ENCODE data around the gene ELMO1.

Gene ELMO1

GRCh38 chr7:37032258-37032601 lies 416.4 kb downstream of the ELMO1 start:
- no peak for DNase-seq (ENCODE audit: low read depth)
- no peak overlapping the region for H3K4me3 ChIP-seq (ENCODE audit: low read length)
- TF ChIP-seq CTCF (conservative IDR thresholded peaks at IDR 0.05; ENCODE audit: low read length), result no peak

- H3K4me3 ChIP-seq (ENCODE audit: low read length), result no peak overlapping the region
- TF ChIP-seq CTCF (conservative IDR thresholded peaks at IDR 0.05; ENCODE audit: low read length), result no peak
- DNase-seq (ENCODE audit: low read depth), result peak; percentile 99
Observed at GRCh38 chr7:37031571-37032257, 416.9 kb downstream of the ELMO1 start.

DNA sequence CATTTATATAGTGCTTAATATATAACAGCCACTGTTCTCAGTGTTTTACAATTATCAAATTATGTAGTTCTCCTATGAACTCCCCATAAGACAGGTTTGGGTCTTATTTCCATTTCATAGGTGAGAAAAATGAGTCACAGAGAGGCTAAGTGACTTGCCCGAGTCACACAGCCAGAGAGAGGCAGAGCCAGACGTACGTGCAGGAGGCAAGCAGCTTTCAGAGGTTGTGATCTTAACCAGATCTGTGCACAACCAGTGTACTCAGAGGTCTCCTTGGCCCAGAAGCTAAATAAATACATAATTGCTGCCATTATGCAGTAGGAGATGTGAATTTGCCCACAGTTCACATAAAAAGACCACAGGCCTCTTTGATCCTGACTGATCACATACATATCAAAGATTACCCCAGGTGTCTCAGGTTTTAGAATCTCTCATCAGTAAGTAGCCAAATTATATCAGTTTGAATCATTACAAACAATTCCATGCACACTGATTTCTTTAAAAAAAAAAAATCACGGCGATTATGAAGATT lies 419.7 kb downstream of the ELMO1 start:
- H3K4me3 ChIP-seq (ENCODE audit: low read length), result no peak overlapping the region
- DNase-seq (ENCODE audit: low read depth), result no peak
- no peak for TF ChIP-seq CTCF (conservative IDR thresholded peaks at IDR 0.05; ENCODE audit: low read length)

DNA sequence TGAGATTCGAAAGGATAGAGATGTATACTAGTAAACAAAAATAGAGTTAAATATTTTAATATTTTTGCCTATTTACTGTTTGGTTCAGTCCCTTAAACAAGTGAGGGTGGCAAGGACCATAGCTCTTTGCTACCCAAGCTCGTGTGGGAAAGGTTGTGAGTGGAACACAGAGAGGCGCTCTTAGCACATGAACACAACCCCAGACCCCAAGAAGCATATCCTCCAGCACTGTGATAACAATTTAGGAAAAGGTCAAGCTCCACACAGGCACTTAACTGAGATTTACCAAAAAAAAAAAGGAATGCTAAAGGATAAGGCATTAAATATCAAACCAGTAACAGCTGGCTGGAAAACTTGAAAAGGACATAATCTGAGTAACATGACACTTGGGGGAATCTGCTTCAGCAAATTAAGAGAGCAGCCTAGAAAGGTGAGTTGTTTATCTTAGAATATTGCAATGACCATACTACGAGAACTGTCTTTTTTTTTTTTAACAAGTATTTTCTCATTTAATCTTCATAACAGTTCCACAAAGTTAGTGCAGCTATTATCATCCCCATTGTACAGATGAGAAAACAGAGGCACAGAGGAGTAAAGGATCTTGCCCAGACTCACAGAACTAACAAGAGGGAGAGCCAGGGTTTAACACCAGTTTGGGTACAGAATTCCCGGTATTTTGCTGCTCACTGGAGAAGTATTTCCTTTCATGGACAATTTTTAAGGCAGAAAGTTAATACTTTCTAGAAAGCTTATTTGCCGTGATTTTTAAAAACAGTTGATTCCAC lies 420.9 kb downstream of the ELMO1 start:
- H3K4me3 ChIP-seq (ENCODE audit: low read length), result no peak overlapping the region
- DNase-seq (ENCODE audit: low read depth), result no peak

DNA sequence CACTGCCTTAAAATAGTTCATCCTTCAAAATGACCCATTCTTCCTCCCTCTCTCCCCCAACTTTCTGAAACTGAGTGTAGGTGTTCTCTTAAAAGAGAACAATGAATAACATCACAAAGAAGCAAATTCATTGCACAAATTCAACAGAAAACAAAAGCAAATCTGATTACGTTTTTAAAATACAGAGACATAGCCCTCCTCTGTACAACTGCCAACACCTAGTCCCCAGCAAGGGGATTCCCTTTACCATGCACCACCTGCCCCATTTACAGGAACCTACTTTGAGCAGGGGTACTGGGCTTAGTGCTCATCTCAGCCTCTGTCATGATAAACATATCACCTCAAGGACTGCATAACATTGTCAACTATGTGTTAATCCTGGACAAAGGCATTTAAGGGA lies 421.6 kb downstream of the ELMO1 start:
- no peak overlapping the region for H3K4me3 ChIP-seq (ENCODE audit: low read length)
- TF ChIP-seq CTCF (conservative IDR thresholded peaks at IDR 0.05; ENCODE audit: low read length), result no peak
- no peak for DNase-seq (ENCODE audit: low read depth)

More for the DNA sequence above, 420.9 kb downstream of the ELMO1 start:
- TF ChIP-seq CTCF (conservative IDR thresholded peaks at IDR 0.05; ENCODE audit: low read length), result no peak; the same call in 1 of the 2 replicates

DNA sequence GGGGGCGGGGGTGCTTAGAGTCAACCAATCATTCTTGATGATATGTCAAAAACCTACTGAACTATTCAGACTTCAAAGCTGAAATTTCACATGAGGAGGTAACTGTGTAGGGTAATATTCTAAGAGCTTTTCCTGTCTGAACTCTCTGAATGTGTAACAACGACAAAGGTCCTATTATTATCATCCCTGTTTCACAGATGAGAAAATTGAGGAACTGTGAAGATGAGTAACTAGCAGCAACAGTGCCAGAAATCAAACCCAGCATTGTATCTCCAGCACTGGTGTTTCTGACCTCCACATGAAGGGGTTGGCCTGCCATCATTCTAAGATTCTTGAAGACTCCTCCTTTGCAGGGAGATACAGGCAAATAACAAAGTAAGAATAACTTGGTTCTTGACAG lies 429.7 kb downstream of the ELMO1 start:
- TF ChIP-seq CTCF (conservative IDR thresholded peaks at IDR 0.05; ENCODE audit: low read length), result no peak
- DNase-seq (ENCODE audit: low read depth), result no peak
- no peak overlapping the region for H3K4me3 ChIP-seq (ENCODE audit: low read length)

All from AG10803 (cell line).